ENCODE measurements around the gene SIGLEC1.

- TF ChIP-seq, protein P1, sequence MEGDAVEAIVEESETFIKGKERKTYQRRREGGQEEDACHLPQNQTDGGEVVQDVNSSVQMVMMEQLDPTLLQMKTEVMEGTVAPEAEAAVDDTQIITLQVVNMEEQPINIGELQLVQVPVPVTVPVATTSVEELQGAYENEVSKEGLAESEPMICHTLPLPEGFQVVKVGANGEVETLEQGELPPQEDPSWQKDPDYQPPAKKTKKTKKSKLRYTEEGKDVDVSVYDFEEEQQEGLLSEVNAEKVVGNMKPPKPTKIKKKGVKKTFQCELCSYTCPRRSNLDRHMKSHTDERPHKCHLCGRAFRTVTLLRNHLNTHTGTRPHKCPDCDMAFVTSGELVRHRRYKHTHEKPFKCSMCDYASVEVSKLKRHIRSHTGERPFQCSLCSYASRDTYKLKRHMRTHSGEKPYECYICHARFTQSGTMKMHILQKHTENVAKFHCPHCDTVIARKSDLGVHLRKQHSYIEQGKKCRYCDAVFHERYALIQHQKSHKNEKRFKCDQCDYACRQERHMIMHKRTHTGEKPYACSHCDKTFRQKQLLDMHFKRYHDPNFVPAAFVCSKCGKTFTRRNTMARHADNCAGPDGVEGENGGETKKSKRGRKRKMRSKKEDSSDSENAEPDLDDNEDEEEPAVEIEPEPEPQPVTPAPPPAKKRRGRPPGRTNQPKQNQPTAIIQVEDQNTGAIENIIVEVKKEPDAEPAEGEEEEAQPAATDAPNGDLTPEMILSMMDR (conservative IDR thresholded peaks at IDR 0.05) = peak; percentile 71
- no peak for TF ChIP-seq EZH2 (IDR thresholded peaks at IDR 0.05; ENCODE audit: low read depth)
These were observed 40.7 kb upstream of the SIGLEC1 start for GRCh38 chr20:3753098-3753497.

Data from PC-9 (cell line).